ENCODE data around the gene SKIDA1. TPM values are rescaled to one million over a fixed set of nuclear protein-coding genes. Genes with fewer than 3 reads are reported as not detected.

Gene SKIDA1
- total RNA-seq, 1 experiment from 2014 or later, result 10.4 TPM

- no peak for DNase-seq
- H3K36me3 ChIP-seq (replicated peaks; ENCODE audit: control insufficient read depth, insufficient read depth, low read length), result no peaks in the 10 kb centered on the region
- no peak overlapping the region for H3K4me3 ChIP-seq (ENCODE audit: insufficient read depth, low read depth, low read length)
- H3K27me3 ChIP-seq (ENCODE audit: control insufficient read depth, insufficient read depth, low read length), result no peaks in the 10 kb centered on the region
These were observed 51.9 kb downstream of the SKIDA1 start for GRCh38 chr10:21473541-21473940.

DNA sequence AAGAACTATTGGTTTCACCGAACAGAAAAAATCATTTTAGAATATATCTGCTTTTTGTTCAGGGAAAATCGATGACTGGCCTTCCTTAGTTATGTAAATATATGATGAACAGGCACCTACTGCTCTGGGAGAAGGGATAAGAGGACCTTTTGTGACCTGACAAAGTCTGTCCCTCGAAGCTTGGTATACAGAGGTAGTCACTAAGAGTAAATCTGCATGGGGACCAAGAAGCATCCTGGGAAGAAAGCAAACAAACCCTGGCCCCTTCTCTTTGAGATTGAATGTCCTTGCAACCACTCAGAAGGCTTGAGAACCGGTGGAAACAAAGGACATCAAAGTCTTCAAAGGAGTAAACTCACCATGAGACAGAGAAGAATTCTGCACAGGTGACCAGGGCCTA lies 52.3 kb downstream of the SKIDA1 start:
- no peak overlapping the region for H3K4me3 ChIP-seq (ENCODE audit: insufficient read depth, low read depth, low read length)
- DNase-seq, result peak; percentile 75
- H3K27me3 ChIP-seq (ENCODE audit: control insufficient read depth, insufficient read depth, low read length), result no peaks in the 10 kb centered on the region
- no peaks in the 10 kb centered on the region for H3K36me3 ChIP-seq (replicated peaks; ENCODE audit: control insufficient read depth, insufficient read depth, low read length)

- no peak for DNase-seq
- no peaks in the 10 kb centered on the region for H3K27me3 ChIP-seq (ENCODE audit: control insufficient read depth, insufficient read depth, low read length)
- no peak overlapping the region for H3K4me3 ChIP-seq (ENCODE audit: insufficient read depth, low read depth, low read length)
- no peaks in the 10 kb centered on the region for H3K36me3 ChIP-seq (replicated peaks; ENCODE audit: control insufficient read depth, insufficient read depth, low read length)
These were observed 57.4 kb downstream of the SKIDA1 start for GRCh38 chr10:21468086-21468485.

GRCh38 chr10:21467633-21468032 lies 57.8 kb downstream of the SKIDA1 start:
- Histone ChIP-seq H3K4me3 (ENCODE audit: insufficient read depth, low read depth, low read length) (no peak overlapping the region), H3K27me3 (ENCODE audit: control insufficient read depth, insufficient read depth, low read length) (no peaks in the 10 kb centered on the region), H3K36me3 (replicated peaks; ENCODE audit: control insufficient read depth, insufficient read depth, low read length) (no peaks in the 10 kb centered on the region)
- DNase-seq, result no peak

GRCh38 chr10:21464134-21464533 lies 61.3 kb downstream of the SKIDA1 start:
- DNase-seq, result no peak
- Histone ChIP-seq H3K4me3 (ENCODE audit: insufficient read depth, low read depth, low read length) (no peak overlapping the region), H3K36me3 (replicated peaks; ENCODE audit: control insufficient read depth, insufficient read depth, low read length) (no peaks in the 10 kb centered on the region), H3K27me3 (ENCODE audit: control insufficient read depth, insufficient read depth, low read length) (no peaks in the 10 kb centered on the region)

Other genes with a start within 250 kb of the SKIDA1 start
- 47.2 and 59.0 TPM in 2 replicates for gene MLLT10, start 8.6 kb upstream of the SKIDA1 start, total RNA-seq (2014; rRNA removed; shearing (Covaris generic))